SU-DHL-6 (cell line): ENCODE measurements around the gene RPA3.

Experiments used
- H2AFZ ChIP-seq: fragments of 200-600 bp; sonication (generic); 2 replicates; pipeline ENCODE4 v1.6.1; 2014; ENCODE audit warnings: low read depth, mild to moderate bottlenecking, moderate library complexity, mixed read lengths, antibody characterized with exemption, low read length; ENCODE audit not compliant: severe bottlenecking
- H3F3A ChIP-seq: fragments of 200-600 bp; shearing (Covaris generic); 2 replicates; pipeline ENCODE4 v1.6.0; 2016; ENCODE audit warnings: antibody characterized with exemption, mild to moderate bottlenecking; ENCODE audit not compliant: insufficient read depth
- H3K27ac ChIP-seq: fragments of 200-600 bp; sonication (generic); 2 replicates; pipeline ENCODE4 v1.5.1; 2016; ENCODE audit warnings: low read depth, mild to moderate bottlenecking, low read length, moderate library complexity, mixed read lengths
- H3K27me3 ChIP-seq: fragments of 200-600 bp; sonication (generic), shearing (Covaris generic); 2 replicates; pipeline ENCODE4 v1.6.0; 2014; ENCODE audit warnings: mild to moderate bottlenecking, low read length
- H3K36me3 ChIP-seq: fragments of 200-600 bp; sonication (generic); 2 replicates; pipeline ENCODE4 v1.6.1; 2014; ENCODE audit warnings: mild to moderate bottlenecking, low read length, mixed read lengths
- H3K4me2 ChIP-seq: fragments of 300-600, 200-600 bp; shearing (Covaris generic), sonication (generic); 2 replicates; pipeline ENCODE4 v1.6.0; 2014; ENCODE audit warnings: low read length, low read depth, mild to moderate bottlenecking; ENCODE audit not compliant: poor library complexity, severe bottlenecking
- H3K4me3 ChIP-seq: fragments of 200-600 bp; sonication (generic); 2 replicates; pipeline ENCODE4 v1.5.1; 2014; ENCODE audit warnings: antibody characterized with exemption, low read length, mild to moderate bottlenecking, mixed read lengths; ENCODE audit not compliant: insufficient read depth, poor library complexity, severe bottlenecking
- H3K79me2 ChIP-seq: fragments of 200-600 bp; sonication (generic); 2 replicates; pipeline ENCODE4 v1.6.1; 2014; ENCODE audit warnings: mild to moderate bottlenecking, low read length, moderate library complexity; ENCODE audit not compliant: insufficient read depth
- H3K9ac ChIP-seq: fragments of 200-600 bp; sonication (generic); 2 replicates; pipeline ENCODE4 v1.7.0; 2014; ENCODE audit warnings: mild to moderate bottlenecking, low read length
- H3K9me2 ChIP-seq: fragments of 200-600 bp; sonication (generic); replicated peaks from 2 replicates; pipeline ENCODE4 v1.6.1; 2014; ENCODE audit warnings: low read length; ENCODE audit not compliant: insufficient read depth
- H3K9me3 ChIP-seq: fragments of 200-600 bp; sonication (generic); 2 replicates; pipeline ENCODE4 v1.6.1; 2014; ENCODE audit warnings: low read length, mixed read lengths; ENCODE audit not compliant: insufficient read depth
- H4K20me1 ChIP-seq: fragments of 200-600 bp; sonication (generic); 2 replicates; pipeline ENCODE4 v1.6.1; 2014; ENCODE audit warnings: low read depth, mild to moderate bottlenecking, antibody characterized with exemption, low read length, moderate library complexity, mixed read lengths
- EZH2phosphoT487 ChIP-seq: fragments of 200-600 bp; sonication (generic), shearing (Covaris generic); conservative IDR thresholded peaks from 2 replicates; pipeline ENCODE4 v1.6.1; 2018; ENCODE audit warnings: mild to moderate bottlenecking, antibody characterized with exemption, low read length, moderate library complexity, mixed read lengths
- TF ChIP-seq, protein P1 (sequence below): fragments of 200-600 bp; sonication (generic); IDR thresholded peaks from one replicate; pipeline ENCODE4 v1.5.1; 2017; ENCODE audit warnings: antibody characterized with exemption, mild to moderate bottlenecking, low read length, moderate library complexity; ENCODE audit not compliant: insufficient read depth, poor library complexity, severe bottlenecking

The RPA3 gene

DNA sequence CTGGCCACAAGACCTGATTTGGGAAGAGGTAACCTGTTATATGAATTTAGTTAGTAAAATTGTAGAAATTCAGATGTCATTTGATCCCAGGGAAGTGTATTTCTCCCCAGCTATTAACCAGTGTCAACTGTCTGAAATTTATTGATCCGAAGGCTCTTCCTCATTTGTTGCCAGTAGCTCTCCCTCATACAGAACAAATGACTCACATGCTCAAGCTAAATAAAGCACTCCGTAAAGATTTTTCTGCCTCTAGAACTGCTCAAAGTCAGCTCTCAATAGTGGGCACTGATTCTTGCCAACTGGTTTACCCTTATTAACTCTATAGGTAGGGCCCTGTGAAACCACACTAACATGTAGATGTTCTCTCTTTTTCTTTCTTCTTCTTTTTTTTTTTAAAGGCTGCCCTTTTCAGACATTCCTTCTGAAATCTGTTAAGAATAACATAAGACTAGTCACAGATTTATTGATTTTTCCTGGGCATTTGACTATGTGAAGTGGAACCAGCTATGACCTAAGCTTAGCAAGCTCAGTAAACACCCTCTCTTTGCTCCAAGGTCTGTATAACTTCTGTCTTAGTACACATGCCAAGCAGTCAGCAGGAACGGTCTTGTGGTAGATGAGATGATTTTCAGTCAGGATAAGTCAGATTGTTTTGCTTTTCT is 21.8 kb downstream of the RPA3 start:
- no peak overlapping the region for H2AFZ ChIP-seq
- no peak overlapping the region for H3K27ac ChIP-seq
- no peaks in the 10 kb centered on the region for H4K20me1 ChIP-seq
- no peaks in the 10 kb centered on the region for H3K79me2 ChIP-seq
- no peak for TF ChIP-seq EZH2phosphoT487
- TF ChIP-seq, protein P1, sequence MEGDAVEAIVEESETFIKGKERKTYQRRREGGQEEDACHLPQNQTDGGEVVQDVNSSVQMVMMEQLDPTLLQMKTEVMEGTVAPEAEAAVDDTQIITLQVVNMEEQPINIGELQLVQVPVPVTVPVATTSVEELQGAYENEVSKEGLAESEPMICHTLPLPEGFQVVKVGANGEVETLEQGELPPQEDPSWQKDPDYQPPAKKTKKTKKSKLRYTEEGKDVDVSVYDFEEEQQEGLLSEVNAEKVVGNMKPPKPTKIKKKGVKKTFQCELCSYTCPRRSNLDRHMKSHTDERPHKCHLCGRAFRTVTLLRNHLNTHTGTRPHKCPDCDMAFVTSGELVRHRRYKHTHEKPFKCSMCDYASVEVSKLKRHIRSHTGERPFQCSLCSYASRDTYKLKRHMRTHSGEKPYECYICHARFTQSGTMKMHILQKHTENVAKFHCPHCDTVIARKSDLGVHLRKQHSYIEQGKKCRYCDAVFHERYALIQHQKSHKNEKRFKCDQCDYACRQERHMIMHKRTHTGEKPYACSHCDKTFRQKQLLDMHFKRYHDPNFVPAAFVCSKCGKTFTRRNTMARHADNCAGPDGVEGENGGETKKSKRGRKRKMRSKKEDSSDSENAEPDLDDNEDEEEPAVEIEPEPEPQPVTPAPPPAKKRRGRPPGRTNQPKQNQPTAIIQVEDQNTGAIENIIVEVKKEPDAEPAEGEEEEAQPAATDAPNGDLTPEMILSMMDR, result no peak
- H3K4me3 ChIP-seq, result no peak overlapping the region
- no peaks in the 10 kb centered on the region for H3K9me2 ChIP-seq
- H3K4me2 ChIP-seq, result no peak overlapping the region
- no peaks in the 10 kb centered on the region for H3F3A ChIP-seq
- no peaks in the 10 kb centered on the region for H3K9me3 ChIP-seq
- no peaks in the 10 kb centered on the region for H3K27me3 ChIP-seq
- H3K36me3 ChIP-seq, result no peaks in the 10 kb centered on the region
- H3K9ac ChIP-seq, result no peak overlapping the region

DNA sequence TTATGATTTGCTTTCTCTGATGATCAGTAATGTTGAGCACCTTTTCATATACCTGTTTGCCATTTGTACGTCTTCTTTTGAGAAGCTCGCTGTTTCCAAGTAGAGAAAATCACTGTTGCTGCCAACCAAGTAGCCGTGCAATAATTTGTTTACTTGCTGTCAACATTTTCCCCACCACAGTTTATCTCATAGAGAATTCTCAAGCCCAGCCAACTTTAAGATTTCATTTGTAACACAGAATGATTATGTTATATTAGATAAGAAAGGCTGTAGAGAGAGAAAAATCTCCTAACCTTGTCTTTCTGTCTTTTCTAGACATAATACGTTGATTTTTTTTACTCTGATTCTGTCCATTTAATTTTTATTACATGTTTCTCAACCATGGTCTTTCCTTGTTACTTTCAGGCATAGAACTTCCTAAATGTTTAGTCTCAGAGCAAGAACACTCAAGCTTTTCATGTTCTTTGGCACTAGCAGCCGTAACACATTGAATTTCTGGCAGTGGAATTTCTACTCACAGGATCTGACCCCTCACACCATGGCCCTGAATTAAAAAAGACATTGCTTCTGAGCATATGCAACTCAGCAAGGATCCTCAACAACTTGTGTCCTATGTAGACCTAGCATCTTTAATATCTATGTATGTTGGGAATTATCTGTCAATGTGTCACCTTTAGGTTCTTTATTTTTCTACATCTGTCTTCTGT is 23.1 kb downstream of the RPA3 start:
- H4K20me1 ChIP-seq, result no peaks in the 10 kb centered on the region
- no peaks in the 10 kb centered on the region for H3K9me3 ChIP-seq
- H3K27me3 ChIP-seq, result no peaks in the 10 kb centered on the region
- no peaks in the 10 kb centered on the region for H3K79me2 ChIP-seq
- no peak for TF ChIP-seq EZH2phosphoT487
- TF ChIP-seq, protein P1, result no peak
- no peaks in the 10 kb centered on the region; the same call in 1 of the 2 replicates for H3K36me3 ChIP-seq
- no peak overlapping the region for H3K4me2 ChIP-seq
- no peak overlapping the region for H2AFZ ChIP-seq
- no peak overlapping the region for H3K27ac ChIP-seq
- H3K9me2 ChIP-seq, result no peaks in the 10 kb centered on the region
- no peaks in the 10 kb centered on the region for H3F3A ChIP-seq
- H3K4me3 ChIP-seq, result no peak overlapping the region
- no peak overlapping the region for H3K9ac ChIP-seq

DNA sequence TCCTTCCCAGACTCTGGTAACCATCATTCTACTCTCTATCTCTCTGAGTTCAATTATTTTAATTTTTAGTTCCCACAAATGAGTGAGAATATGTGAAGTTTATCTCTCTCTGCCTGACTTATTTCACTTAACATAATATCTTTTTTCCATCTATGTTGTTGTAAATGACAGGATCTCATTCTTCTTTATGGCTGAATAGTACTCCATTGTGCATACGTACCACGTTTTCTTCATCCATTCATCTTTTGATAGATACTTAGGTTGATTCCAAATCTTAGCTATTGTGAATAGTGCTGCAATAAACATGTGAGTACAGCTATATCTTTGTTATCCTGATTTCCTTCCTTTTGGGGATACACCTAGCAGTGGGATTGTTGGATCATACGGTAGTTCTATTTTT is 23.9 kb downstream of the RPA3 start:
- Histone ChIP-seq H3K79me2 (no peaks in the 10 kb centered on the region), H3K4me3 (no peak overlapping the region), H3K9me2 (no peaks in the 10 kb centered on the region), H3K36me3 (no peaks in the 10 kb centered on the region; the same call in 1 of the 2 replicates), H3K4me2 (no peak overlapping the region), H3K27ac (no peak overlapping the region), H2AFZ (no peak overlapping the region), H3F3A (no peaks in the 10 kb centered on the region), H3K27me3 (no peaks in the 10 kb centered on the region), H4K20me1 (no peaks in the 10 kb centered on the region), H3K9me3 (no peaks in the 10 kb centered on the region), H3K9ac (no peak overlapping the region)
- no peak for TF ChIP-seq EZH2phosphoT487
- TF ChIP-seq, protein P1, result no peak
